Heart left ventricle (tissue), 16 donors: ENCODE results near the gene MAST4. TPM values are rescaled to one million over a fixed set of nuclear protein-coding genes. Genes with fewer than 3 reads are reported as not detected.

Experiments used
- ATAC-seq, 4 donors: fragments of 200-7000 bp; cut with Tn5 transposase; one replicate each; pipeline ENCODE4 v1.9.1; 2020 to 2022; ENCODE audit warnings: moderate library complexity in 4 of 4, mild to moderate bottlenecking in 3 of 4, moderate number of reproducible peaks in 1 of 4
- DNase-seq, 5 donors: peaks; one replicate each; pipeline ENCODE4 v3.0.0-alpha.2; 2020
- H3K27ac ChIP-seq, 12 donors: fragments of 200-600 bp; sonication (generic) in 4 of 12; one replicate each; pipeline versions ENCODE4 v1.5.0 to v1.8.0; 2016 to 2022; ENCODE audit warnings: mild to moderate bottlenecking in 2 of 12
- H3K27me3 ChIP-seq, 9 donors: fragments of 200-600 bp; sonication (generic) in 2 of 9; one replicate each; pipeline versions ENCODE4 v1.5.1 to v1.8.0; 2016 to 2022; ENCODE audit warnings: mild to moderate bottlenecking in 3 of 9
- H3K36me3 ChIP-seq, 9 donors: fragments of 200-600 bp; sonication (generic) in 2 of 9; one replicate each; pipeline versions ENCODE4 v1.5.0 to v1.8.0; 2018 to 2022; ENCODE audit warnings: mild to moderate bottlenecking in 2 of 9
- H3K4me1 ChIP-seq, 12 donors: fragments of 200-600 bp; sonication (generic) in 4 of 12; one replicate each; pipeline versions ENCODE4 v1.5.0 to v1.8.0; 2016 to 2022; ENCODE audit warnings: mild to moderate bottlenecking in 3 of 12
- H3K4me3 ChIP-seq, 12 donors: fragments of 200-600 bp; sonication (generic) in 4 of 12; one replicate each; pipeline versions ENCODE4 v1.5.0 to v1.8.0; 2017 to 2022; ENCODE audit warnings: mild to moderate bottlenecking in 9 of 12, moderate library complexity in 4 of 12
- H3K9me3 ChIP-seq, 12 donors: fragments of 200-600 bp; sonication (generic) in 4 of 12; one replicate each; pipeline versions ENCODE4 v1.5.0 to v1.8.0; 2016 to 2022; ENCODE audit warnings: mild to moderate bottlenecking in 1 of 12
- POLR2A ChIP-seq, 2 donors: fragments of 450-650 bp; IDR thresholded peaks; one replicate each; pipeline ENCODE4 v1.6.1; 2017; ENCODE audit warnings: antibody characterized with exemption in 2 of 2, mild to moderate bottlenecking in 2 of 2, moderate library complexity in 2 of 2
- WGBS, 4 donors: extraction: QIAGEN DNeasy Blood & Tissue Kit in 2 of 4; methylation state at CpG; one replicate each; pipeline versions ENCODE4 v1.1.5 to v1.1.7; 2013 to 2018; 5-methylcytosine and 5-hydroxymethylcytosine counted together
- intact Hi-C, 10 donors: fragments of 100-400 bp; cut with DNase I; formaldehyde crosslinking; loops; one replicate each; pipeline versions ENCODE4 v1.11.1 to v1.14.2; 2022
- polyA plus RNA-seq, 2 donors: library from polyadenylated mRNA; stranded (reverse); fragments of 200-250 nt; gene quantifications; one replicate each; pipeline ENCODE4 v1.2.3, GENCODE V29; 2013
- total RNA-seq, 9 donors: library from RNA; depleted of rRNA in 2 of 9; stranded (reverse); fragments of >200 nt in 2 of 9; fragmentation: NEBNext Ultra II Directional in 3 of 9; extraction: Animal tissue kit (Norgen Biotek cat#: 25700) in 3 of 9; gene quantifications; one replicate each; pipeline versions ENCODE4 v1.1.0 to v1.2.4, GENCODE V29; 2016 to 2023
- TF ChIP-seq, protein P1 (sequence below), 12 donors: fragments of 200-600 bp; sonication (generic) in 4 of 12; IDR thresholded peaks; one replicate each; pipeline versions ENCODE4 v1.5.0 to v1.8.0; 2018 to 2022; ENCODE audit warnings: antibody characterized with exemption in 12 of 12, mild to moderate bottlenecking in 5 of 12
- donor health status: ischemic (EF 13 %, LVEDD 7.1; RV severe dilation, severe dysfunction).
- donor health status: healthy with polysubstance abuse.
- donor health status: DM: no; HTN: yes; CAD: no.
- donor health status: DM: no; HTN: no; CAD: no.
- donor health status: ischemic (EF 25% LVEDD 6.9; RV normal size, moderate dysfunction).
- donor health status: ischemic (EF 25% LVEDD 5.7; RV mildly dilated, moderate dysfunction).
- donor health status: healthy.
- donor health status: DM: yes; HTN: yes; CAD: no.
- donor health status: ischemic (EF 35%, LVEDD 5.7; RV mildly dilated, moderate dysfunction).
- donor health status: nonischemic (EF 11% LVEDD 7.7; RV severe dilation, severe dysfunction).
- donor health status: DM: yes; HTN: yes; CAD: no.
- donor health status: PGD.
- donor health status: ischemic (EF 29% LVEDD 5.4; RV normal size, mild dysfunction).
- donor health status: nonischemic (EF 23%, LVEDD 6.1; RV moderate dilation, normal function).

MAST4 gene
- total and polyA plus RNA-seq, 11 donors: 26.8 to 96.2 (median 68.1) TPM

DNA sequence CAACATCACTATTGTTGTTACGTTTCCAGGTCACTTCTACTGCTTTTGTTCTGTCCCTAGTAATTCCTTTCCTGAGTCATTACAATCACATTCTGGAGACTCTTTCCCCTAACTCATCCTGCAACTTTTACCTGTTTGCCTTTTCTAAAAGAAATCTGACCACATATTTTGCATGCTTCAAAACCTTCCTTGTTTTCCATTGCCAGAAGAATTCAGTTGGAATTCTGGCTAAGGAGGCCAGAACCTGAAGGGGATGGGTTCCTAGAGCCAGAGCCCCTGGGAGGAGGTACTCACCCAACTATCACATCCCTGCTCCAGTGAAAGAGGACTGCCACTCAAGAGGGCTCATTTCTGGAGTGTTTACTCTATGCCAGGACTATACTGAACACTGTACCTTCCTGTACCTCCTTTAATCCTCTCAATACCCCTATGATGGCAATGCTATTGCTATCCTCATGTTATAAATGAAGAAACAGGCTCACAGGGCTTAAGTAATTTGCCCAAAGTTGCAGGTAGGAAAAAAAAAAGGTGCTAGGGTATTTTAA is 42.8 kb upstream of the MAST4 start:
- 77 to 89% (median 83%) methylated on average over 1 of the region's 1 CpG for WGBS, 4 donors
- no peaks in the 10 kb centered on the region for H3K27me3 ChIP-seq
- H3K27ac ChIP-seq: no peak overlapping the region
- ATAC-seq (no peak), DNase-seq (no peak)
- intact Hi-C loops: no loop called here
- TF ChIP-seq POLR2A (IDR thresholded peaks at IDR 0.05): no peak
- TF ChIP-seq, protein P1, sequence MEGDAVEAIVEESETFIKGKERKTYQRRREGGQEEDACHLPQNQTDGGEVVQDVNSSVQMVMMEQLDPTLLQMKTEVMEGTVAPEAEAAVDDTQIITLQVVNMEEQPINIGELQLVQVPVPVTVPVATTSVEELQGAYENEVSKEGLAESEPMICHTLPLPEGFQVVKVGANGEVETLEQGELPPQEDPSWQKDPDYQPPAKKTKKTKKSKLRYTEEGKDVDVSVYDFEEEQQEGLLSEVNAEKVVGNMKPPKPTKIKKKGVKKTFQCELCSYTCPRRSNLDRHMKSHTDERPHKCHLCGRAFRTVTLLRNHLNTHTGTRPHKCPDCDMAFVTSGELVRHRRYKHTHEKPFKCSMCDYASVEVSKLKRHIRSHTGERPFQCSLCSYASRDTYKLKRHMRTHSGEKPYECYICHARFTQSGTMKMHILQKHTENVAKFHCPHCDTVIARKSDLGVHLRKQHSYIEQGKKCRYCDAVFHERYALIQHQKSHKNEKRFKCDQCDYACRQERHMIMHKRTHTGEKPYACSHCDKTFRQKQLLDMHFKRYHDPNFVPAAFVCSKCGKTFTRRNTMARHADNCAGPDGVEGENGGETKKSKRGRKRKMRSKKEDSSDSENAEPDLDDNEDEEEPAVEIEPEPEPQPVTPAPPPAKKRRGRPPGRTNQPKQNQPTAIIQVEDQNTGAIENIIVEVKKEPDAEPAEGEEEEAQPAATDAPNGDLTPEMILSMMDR (IDR thresholded peaks at IDR 0.05): no peak
- no peak overlapping the region for H3K4me3 ChIP-seq
- peaks cover 0 to 6% (median 0%) of the 10 kb centered on the region in 12 donors for H3K4me1 ChIP-seq
- H3K9me3 ChIP-seq: peaks cover 0 to 16% (median 4%) of the 10 kb centered on the region in 12 donors
- no peaks in the 10 kb centered on the region for H3K36me3 ChIP-seq

DNA sequence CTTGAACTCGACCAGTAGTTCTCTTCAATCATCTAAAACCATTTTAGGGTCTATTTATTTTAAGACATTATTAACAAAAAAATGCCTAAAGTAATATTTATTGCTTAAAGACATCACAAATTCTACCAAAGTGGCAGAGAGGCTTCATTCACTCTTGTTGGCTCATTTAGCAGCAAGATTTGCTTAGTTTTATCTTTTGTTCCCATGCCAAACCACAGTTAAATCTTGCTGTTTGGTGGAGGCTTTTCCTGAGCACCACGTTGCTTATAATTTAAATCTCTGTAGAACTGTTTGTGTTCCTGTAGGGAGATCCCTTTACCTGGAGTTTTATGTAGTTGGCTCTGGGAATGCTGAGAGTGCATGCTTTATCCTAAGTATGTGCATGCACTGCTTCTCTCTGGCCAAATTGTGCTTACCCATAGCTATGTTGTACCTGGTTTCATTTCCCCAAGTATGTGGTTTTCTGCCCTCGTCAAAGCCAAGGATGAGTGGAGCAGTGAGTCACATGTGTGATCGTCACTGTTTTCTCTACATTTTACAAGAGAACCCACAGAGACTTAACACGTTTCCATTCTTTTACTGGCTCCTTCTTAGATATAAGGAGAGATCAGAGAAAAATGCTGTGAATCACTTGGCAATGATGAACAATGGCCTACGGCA is 42.1 kb upstream of the MAST4 start:
- no peak for ATAC-seq
- no peak for TF ChIP-seq POLR2A (IDR thresholded peaks at IDR 0.05)
- TF ChIP-seq, protein P1 (IDR thresholded peaks at IDR 0.05): no peak

DNA sequence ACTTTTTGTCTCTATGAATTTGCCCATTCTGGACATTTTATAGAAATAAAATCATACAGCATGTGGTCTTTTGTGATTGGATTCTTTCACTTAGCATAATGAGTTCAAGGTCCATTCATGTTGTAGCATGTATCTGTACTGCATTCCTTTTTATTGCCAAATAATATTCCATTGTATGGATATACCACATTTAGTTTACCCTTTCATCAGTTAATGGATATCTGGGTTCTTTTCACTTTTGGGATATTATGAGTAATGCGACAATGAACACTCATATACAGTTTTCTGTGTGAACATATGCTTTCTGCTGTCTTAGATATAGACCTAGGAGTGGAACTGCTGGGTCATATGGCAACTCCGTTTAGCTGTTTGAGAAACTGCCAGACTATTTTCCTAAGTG is 41.3 kb upstream of the MAST4 start:
- no peak for DNase-seq
- 90 to 94% (median 92%) methylated on average over 2 of the region's 2 CpGs for WGBS, 4 donors
- no peaks in the 10 kb centered on the region for H3K27me3 ChIP-seq
- peaks cover 0 to 6% (median 0%) of the 10 kb centered on the region in 12 donors for H3K4me1 ChIP-seq
- no peak overlapping the region for H3K27ac ChIP-seq
- H3K9me3 ChIP-seq: peaks cover 0 to 12% (median 2%) of the 10 kb centered on the region in 12 donors
- H3K36me3 ChIP-seq: no peaks in the 10 kb centered on the region
- no peak overlapping the region for H3K4me3 ChIP-seq
- intact Hi-C loops: no loop called here
- no peak for TF ChIP-seq POLR2A (IDR thresholded peaks at IDR 0.05)
- TF ChIP-seq, protein P1 (IDR thresholded peaks at IDR 0.05): no peak
- ATAC-seq: no peak

More for the DNA sequence above, 42.1 kb upstream of the MAST4 start:
- H3K4me1 ChIP-seq: peaks cover 0 to 6% (median 0%) of the 10 kb centered on the region in 12 donors
- H3K9me3 ChIP-seq: peaks cover 0 to 12% (median 2%) of the 10 kb centered on the region in 12 donors
- no peaks in the 10 kb centered on the region for H3K36me3 ChIP-seq
- no peak overlapping the region for H3K27ac ChIP-seq
- no peak overlapping the region for H3K4me3 ChIP-seq
- no peak for DNase-seq
- H3K27me3 ChIP-seq: no peaks in the 10 kb centered on the region
- WGBS, 4 donors: 74 to 76% (median 75%) methylated on average over 6 of the region's 6 CpGs
- intact Hi-C loops: no loop called here

DNA sequence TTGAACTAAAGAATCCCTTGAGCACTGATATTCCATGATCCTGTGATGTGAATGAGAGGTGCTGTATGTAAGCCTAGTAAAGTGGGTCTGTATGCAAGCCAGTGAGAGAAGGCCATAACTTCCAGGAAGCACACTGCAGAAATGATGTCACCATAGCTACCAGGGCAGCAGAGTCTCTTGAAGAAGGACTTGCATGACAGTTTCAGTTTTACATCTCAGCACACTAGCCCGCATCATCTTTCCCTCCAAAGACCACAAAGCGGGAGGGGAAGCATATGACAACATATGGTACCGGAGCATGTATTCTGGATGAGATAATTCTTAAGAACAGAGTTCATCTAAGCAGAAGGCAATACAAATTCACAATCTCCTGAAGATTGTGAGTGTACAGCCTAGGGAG is 37.6 kb upstream of the MAST4 start:
- Histone ChIP-seq H3K27ac (no peak overlapping the region), H3K4me1 (peaks cover 0 to 6% (median 0%) of the 10 kb centered on the region in 12 donors), H3K4me3 (no peak overlapping the region), H3K9me3 (peaks cover 0 to 12% (median 2%) of the 10 kb centered on the region in 12 donors), H3K36me3 (no peaks in the 10 kb centered on the region), H3K27me3 (no peaks in the 10 kb centered on the region)
- TF ChIP-seq POLR2A (IDR thresholded peaks at IDR 0.05): no peak
- TF ChIP-seq, protein P1 (IDR thresholded peaks at IDR 0.05): no peak
- ATAC-seq (no peak), DNase-seq (no peak)
- 77 to 84% (median 81%) methylated on average over 3 of the region's 3 CpGs for WGBS, 4 donors
- intact Hi-C loops: no loop called here
